HG02623 (cell line): ENCODE measurements around the gene PIH1D1.
"Not testable (repeated sequence)": the region's sequence is repeated elsewhere in the genome, so short reads cannot be mapped to it uniquely, and the experiment has no call there.

Source experiments
- ATAC-seq: cut with Tn5 transposase; IDR thresholded peaks from one replicate; pipeline ENCODE4 v1.9.1; 2021; ENCODE audit warnings: moderate library complexity; ENCODE audit not compliant: unreplicated experiment

Gene PIH1D1

GRCh38 chr19:49481020-49481683 is 29.5 kb upstream of the PIH1D1 start:
- ATAC-seq: no peak

GRCh38 chr19:49479975-49480628 is 28.5 kb upstream of the PIH1D1 start:
- no peak for ATAC-seq

GRCh38 chr19:49475995-49476880 is 24.6 kb upstream of the PIH1D1 start:
- no peak for ATAC-seq

GRCh38 chr19:49475191-49475917 is 23.7 kb upstream of the PIH1D1 start:
- ATAC-seq: no peak

- ATAC-seq: no peak
Measured at GRCh38 chr19:49474542-49474924, 22.9 kb upstream of the PIH1D1 start.

GRCh38 chr19:49473868-49474541 is 22.4 kb upstream of the PIH1D1 start, which contains the start of gene FLT3LG:
Gene FLT3LG, plus strand, starts transcription at chr19:49474215. Its CDS starts 425 bp downstream, at chr19:49474640.
- ATAC-seq: no peak

- not testable (repeated sequence) for ATAC-seq
Measured at GRCh38 chr19:49473501-49473867, 21.9 kb upstream of the PIH1D1 start.

- ATAC-seq: no peak
Measured at GRCh38 chr19:49472936-49473335, 21.3 kb upstream of the PIH1D1 start.

GRCh38 chr19:49470615-49470978 is 19.0 kb upstream of the PIH1D1 start:
- ATAC-seq: no peak

GRCh38 chr19:49469828-49470614 is 18.4 kb upstream of the PIH1D1 start:
- peak; percentile 38 for ATAC-seq

GRCh38 chr19:49468746-49469447 is 17.3 kb upstream of the PIH1D1 start:
- peak; percentile 61 for ATAC-seq

- ATAC-seq: no peak
Measured at GRCh38 chr19:49468199-49468598, 16.6 kb upstream of the PIH1D1 start.

- ATAC-seq: no peak
Measured at GRCh38 chr19:49465371-49465770, 13.8 kb upstream of the PIH1D1 start.

GRCh38 chr19:49463960-49464740 is 12.5 kb upstream of the PIH1D1 start:
- ATAC-seq: no peak

- no peak for ATAC-seq
Measured at GRCh38 chr19:49462492-49462891, 10.9 kb upstream of the PIH1D1 start.

GRCh38 chr19:49461656-49462055 is 10.0 kb upstream of the PIH1D1 start:
- no peak for ATAC-seq

- not testable (repeated sequence) for ATAC-seq
Measured at GRCh38 chr19:49461130-49461529, 9.5 kb upstream of the PIH1D1 start.

- no peak for ATAC-seq
Measured at GRCh38 chr19:49459388-49459787, 7.8 kb upstream of the PIH1D1 start.
